Measurements from ENCODE around the gene CES2.

CES2 gene

GRCh38 chr16:66959704-66960161, 24.4 kb downstream of the CES2 start:
- Histone ChIP-seq H3K4me3 (ENCODE audit: control insufficient read depth in 1 of 7, extremely low read depth in 1 of 7, insufficient read depth in 4 of 7, low read depth in 2 of 7, low read length in 6 of 7) (no peak overlapping the region), H3K4me1 (ENCODE audit: control extremely low read depth in 1 of 4, control insufficient read depth in 4 of 4, insufficient read depth in 4 of 4, low read length in 3 of 4) (peaks cover 0 to 18% (median 13%) of the 10 kb centered on the region in 4 experiments), H3K9me3 (ENCODE audit: control extremely low read depth in 1 of 5, control insufficient read depth in 4 of 5, insufficient read depth in 2 of 5, low read depth in 1 of 5, low read length in 4 of 5) (no peaks in the 10 kb centered on the region), H3K36me3 (ENCODE audit: control insufficient read depth in 4 of 4, insufficient read depth in 4 of 4, low read length in 3 of 4) (no peaks in the 10 kb centered on the region), H3K27me3 (replicated peaks in 2 of 5; ENCODE audit: control insufficient read depth in 4 of 5, insufficient read depth in 5 of 5, low read length in 4 of 5) (no peaks in the 10 kb centered on the region), H3K27ac (ENCODE audit: insufficient read depth in 1 of 2, low read depth in 1 of 2, low read length in 2 of 2, poor library complexity in 1 of 2, severe bottlenecking in 2 of 2) (no peak overlapping the region)
- CTCF ChIA-PET, result interaction anchor here (0.9 to 13.1 kb wide), 7 partner anchors 12 to 196 kb away, joined by 3 to 124 read pairs (median 4); partner anchors contain the start of gene CES4A
- DNase-seq, result peak in 1 of 3 donors; percentile 6
- POLR2A ChIA-PET, result interaction anchor here (0.6 kb wide), 1 partner anchor 397 kb away, joined by 3 read pairs; no protein-coding TSS in a partner anchor
- WGBS (ENCODE audit: insufficient coverage), result 78% methylated on average over 4 of the region's 5 CpGs

- Histone ChIP-seq H3K36me3 (ENCODE audit: control insufficient read depth in 4 of 4, insufficient read depth in 4 of 4, low read length in 3 of 4) (no peaks in the 10 kb centered on the region), H3K9me3 (ENCODE audit: control extremely low read depth in 1 of 5, control insufficient read depth in 4 of 5, insufficient read depth in 2 of 5, low read depth in 1 of 5, low read length in 4 of 5) (no peaks in the 10 kb centered on the region), H3K27ac (ENCODE audit: insufficient read depth in 1 of 2, low read depth in 1 of 2, low read length in 2 of 2, poor library complexity in 1 of 2, severe bottlenecking in 2 of 2) (no peak overlapping the region), H3K27me3 (replicated peaks in 2 of 5; ENCODE audit: control insufficient read depth in 4 of 5, insufficient read depth in 5 of 5, low read length in 4 of 5) (no peaks in the 10 kb centered on the region), H3K4me1 (ENCODE audit: control extremely low read depth in 1 of 4, control insufficient read depth in 4 of 4, insufficient read depth in 4 of 4, low read length in 3 of 4) (peaks cover 0 to 18% (median 13%) of the 10 kb centered on the region in 4 experiments), H3K4me3 (ENCODE audit: control insufficient read depth in 1 of 7, extremely low read depth in 1 of 7, insufficient read depth in 4 of 7, low read depth in 2 of 7, low read length in 6 of 7) (no peak overlapping the region)
- no peak for DNase-seq
- ChIA-PET POLR2A (no interaction called here), CTCF (interaction anchor here (0.6 to 13.1 kb wide), 4 partner anchors 14 to 195 kb away, joined by 3 to 124 read pairs (median 10); no protein-coding TSS in a partner anchor)
- WGBS (ENCODE audit: insufficient coverage), result 100% methylated on average over 1 of the region's 1 CpG
Measured at GRCh38 chr16:66960270-66960669, 25.0 kb downstream of the CES2 start.

- H3K9me3 ChIP-seq (ENCODE audit: control extremely low read depth in 1 of 5, control insufficient read depth in 4 of 5, insufficient read depth in 2 of 5, low read depth in 1 of 5, low read length in 4 of 5), result no peaks in the 10 kb centered on the region
- DNase-seq, result peak; percentile 66 to 84 (median 83)
- H3K27ac ChIP-seq (ENCODE audit: insufficient read depth in 1 of 2, low read depth in 1 of 2, low read length in 2 of 2, poor library complexity in 1 of 2, severe bottlenecking in 2 of 2), result no peak within 1 kb of the TSS
- ChIA-PET POLR2A (no interaction called here), CTCF (interaction anchor here (0.6 to 13.1 kb wide), 13 partner anchors 10 to 237 kb away, joined by 3 to 124 read pairs (median 3); partner anchors contain the start of genes B3GNT9 and CES4A)
- WGBS (ENCODE audit: insufficient coverage), result 73% methylated on average over 6 of the region's 16 CpGs
- no peaks in the 10 kb centered on the region for H3K27me3 ChIP-seq (replicated peaks in 2 of 5; ENCODE audit: control insufficient read depth in 4 of 5, insufficient read depth in 5 of 5, low read length in 4 of 5)
- H3K4me3 ChIP-seq (ENCODE audit: control insufficient read depth in 1 of 7, extremely low read depth in 1 of 7, insufficient read depth in 4 of 7, low read depth in 2 of 7, low read length in 6 of 7), result peak within 1 kb of the TSS in 2 of 7 experiments; percentile 19 to 55
- no peaks in the 10 kb centered on the region for H3K36me3 ChIP-seq (ENCODE audit: control insufficient read depth in 4 of 4, insufficient read depth in 4 of 4, low read length in 3 of 4)
- H3K4me1 ChIP-seq (ENCODE audit: control extremely low read depth in 1 of 4, control insufficient read depth in 4 of 4, insufficient read depth in 4 of 4, low read length in 3 of 4), result peaks cover 0 to 18% (median 13%) of the 10 kb centered on the region in 4 experiments
Measured at GRCh38 chr16:66961065-66961744, 25.9 kb downstream of the CES2 start, which contains the start of gene CES3. TSS of gene CES3 (plus strand) at chr16:66961266. CDS start at chr16:66961308, 42 bp downstream.

GRCh38 chr16:66961914-66962313, 26.6 kb downstream of the CES2 start:
- no peak overlapping the region for H3K27ac ChIP-seq (ENCODE audit: insufficient read depth in 1 of 2, low read depth in 1 of 2, low read length in 2 of 2, poor library complexity in 1 of 2, severe bottlenecking in 2 of 2)
- peak in 2 of 3 donors; percentile 48 to 52 for DNase-seq
- H3K4me3 ChIP-seq (ENCODE audit: control insufficient read depth in 1 of 7, extremely low read depth in 1 of 7, insufficient read depth in 4 of 7, low read depth in 2 of 7, low read length in 6 of 7), result peak overlapping the region in 2 of 7 experiments; percentile 12 to 19
- no peaks in the 10 kb centered on the region for H3K36me3 ChIP-seq (ENCODE audit: control insufficient read depth in 4 of 4, insufficient read depth in 4 of 4, low read length in 3 of 4)
- ChIA-PET CTCF (interaction anchor here (1.1 to 13.1 kb wide), 10 partner anchors 10 to 236 kb away, joined by 3 to 124 read pairs (median 4); partner anchors contain the start of genes B3GNT9 and CES4A), POLR2A (no interaction called here)
- no peaks in the 10 kb centered on the region for H3K9me3 ChIP-seq (ENCODE audit: control extremely low read depth in 1 of 5, control insufficient read depth in 4 of 5, insufficient read depth in 2 of 5, low read depth in 1 of 5, low read length in 4 of 5)
- H3K4me1 ChIP-seq (ENCODE audit: control extremely low read depth in 1 of 4, control insufficient read depth in 4 of 4, insufficient read depth in 4 of 4, low read length in 3 of 4), result peaks cover 0 to 18% (median 13%) of the 10 kb centered on the region in 4 experiments
- 0% methylated on average over 5 of the region's 5 CpGs for WGBS (ENCODE audit: insufficient coverage)
- H3K27me3 ChIP-seq (replicated peaks in 2 of 5; ENCODE audit: control insufficient read depth in 4 of 5, insufficient read depth in 5 of 5, low read length in 4 of 5), result no peaks in the 10 kb centered on the region

GRCh38 chr16:66964049-66964448, 28.7 kb downstream of the CES2 start:
- no peak for DNase-seq
- Histone ChIP-seq H3K27ac (ENCODE audit: insufficient read depth in 1 of 2, low read depth in 1 of 2, low read length in 2 of 2, poor library complexity in 1 of 2, severe bottlenecking in 2 of 2) (no peak overlapping the region), H3K4me1 (ENCODE audit: control extremely low read depth in 1 of 4, control insufficient read depth in 4 of 4, insufficient read depth in 4 of 4, low read length in 3 of 4) (peaks cover 0 to 18% (median 13%) of the 10 kb centered on the region in 4 experiments), H3K27me3 (replicated peaks in 2 of 5; ENCODE audit: control insufficient read depth in 4 of 5, insufficient read depth in 5 of 5, low read length in 4 of 5) (no peaks in the 10 kb centered on the region), H3K36me3 (ENCODE audit: control insufficient read depth in 4 of 4, insufficient read depth in 4 of 4, low read length in 3 of 4) (no peaks in the 10 kb centered on the region), H3K9me3 (ENCODE audit: control extremely low read depth in 1 of 5, control insufficient read depth in 4 of 5, insufficient read depth in 2 of 5, low read depth in 1 of 5, low read length in 4 of 5) (no peaks in the 10 kb centered on the region), H3K4me3 (ENCODE audit: control insufficient read depth in 1 of 7, extremely low read depth in 1 of 7, insufficient read depth in 4 of 7, low read depth in 2 of 7, low read length in 6 of 7) (no peak overlapping the region)
- WGBS (ENCODE audit: insufficient coverage), result 92% methylated on average over 6 of the region's 6 CpGs
- ChIA-PET POLR2A (no interaction called here), CTCF (interaction anchor here (0.8 to 13.1 kb wide), 6 partner anchors 8 to 221 kb away, joined by 3 to 124 read pairs (median 6); no protein-coding TSS in a partner anchor)

GRCh38 chr16:66968847-66969246, 33.5 kb downstream of the CES2 start:
- Histone ChIP-seq H3K9me3 (ENCODE audit: control extremely low read depth in 1 of 5, control insufficient read depth in 4 of 5, insufficient read depth in 2 of 5, low read depth in 1 of 5, low read length in 4 of 5) (no peaks in the 10 kb centered on the region), H3K36me3 (ENCODE audit: control insufficient read depth in 4 of 4, insufficient read depth in 4 of 4, low read length in 3 of 4) (peaks cover 0 to 2% (median 0%) of the 10 kb centered on the region in 4 experiments), H3K27me3 (replicated peaks in 2 of 5; ENCODE audit: control insufficient read depth in 4 of 5, insufficient read depth in 5 of 5, low read length in 4 of 5) (peaks cover 0 to 3% (median 0%) of the 10 kb centered on the region in 5 experiments), H3K4me3 (ENCODE audit: control insufficient read depth in 1 of 7, extremely low read depth in 1 of 7, insufficient read depth in 4 of 7, low read depth in 2 of 7, low read length in 6 of 7) (no peak overlapping the region), H3K4me1 (ENCODE audit: control extremely low read depth in 1 of 4, control insufficient read depth in 4 of 4, insufficient read depth in 4 of 4, low read length in 3 of 4) (no peaks in the 10 kb centered on the region), H3K27ac (ENCODE audit: insufficient read depth in 1 of 2, low read depth in 1 of 2, low read length in 2 of 2, poor library complexity in 1 of 2, severe bottlenecking in 2 of 2) (no peak overlapping the region)
- ChIA-PET CTCF (interaction anchor here (0.6 to 12.2 kb wide), 4 partner anchors 7 to 191 kb away, joined by 3 to 124 read pairs (median 4); partner anchors contain the start of genes CES3, FBXL8 and TRADD), POLR2A (no interaction called here)
- DNase-seq, result no peak
- WGBS (ENCODE audit: insufficient coverage), result 100% methylated on average over 3 of the region's 5 CpGs

Measured in common myeloid progenitor, CD34-positive (primary cell).